Right renal pelvis (tissue), 4 donors: ENCODE results near the gene CLDN3. TPM values are rescaled to one million over a fixed set of nuclear protein-coding genes. Genes with fewer than 3 reads are reported as not detected.

Source experiments
- DNase-seq, 4 donors: peaks; one replicate each; pipeline ENCODE4 v3.0.0-alpha.2; 2013; ENCODE audit warnings: low read depth in 4 of 4, low spot score in 3 of 4, missing footprints in 1 of 4
- polyA plus RNA-seq, 4 donors: library from polyadenylated mRNA; unstranded; fragments of 120-200 nt; gene quantifications; one replicate each; pipeline ENCODE4 v1.2.1, GENCODE V29; 2013; ENCODE audit not compliant: insufficient read length in 4 of 4

Gene CLDN3
- polyA plus RNA-seq, 4 donors = 32.9 to 69.5 (median 42.5) TPM

- DNase-seq = no peak
Observed at GRCh38 chr7:73773700-73774517, 3.8 kb upstream of the CLDN3 start.

GRCh38 chr7:73770860-73771670, 995 bp upstream of the CLDN3 start:
- no peak for DNase-seq

DNA sequence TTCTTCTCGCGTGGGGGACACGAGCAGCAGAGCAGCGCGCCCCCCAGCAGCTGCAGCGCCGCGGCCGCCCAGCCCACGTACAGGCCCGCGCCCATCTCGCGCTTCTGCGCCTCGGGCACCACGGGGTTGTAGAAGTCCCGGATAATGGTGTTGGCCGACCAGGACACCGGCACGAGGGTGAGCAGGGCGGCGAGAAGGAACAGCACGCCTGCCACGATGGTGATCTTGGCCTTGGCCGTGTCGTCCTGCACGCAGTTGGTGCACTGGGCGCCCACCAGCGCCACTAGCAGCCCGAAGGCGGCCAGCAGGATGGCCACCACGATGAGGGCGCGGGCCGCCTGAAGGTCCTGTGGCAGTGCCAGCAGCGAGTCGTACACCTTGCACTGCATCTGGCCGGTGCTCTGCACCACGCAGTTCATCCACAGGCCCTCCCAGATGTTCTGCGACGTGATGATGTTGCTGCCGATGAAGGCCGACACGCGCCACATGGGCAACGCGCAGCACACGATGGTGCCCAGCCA, 529 bp downstream of the CLDN3 start:
- no peak for DNase-seq

DNA sequence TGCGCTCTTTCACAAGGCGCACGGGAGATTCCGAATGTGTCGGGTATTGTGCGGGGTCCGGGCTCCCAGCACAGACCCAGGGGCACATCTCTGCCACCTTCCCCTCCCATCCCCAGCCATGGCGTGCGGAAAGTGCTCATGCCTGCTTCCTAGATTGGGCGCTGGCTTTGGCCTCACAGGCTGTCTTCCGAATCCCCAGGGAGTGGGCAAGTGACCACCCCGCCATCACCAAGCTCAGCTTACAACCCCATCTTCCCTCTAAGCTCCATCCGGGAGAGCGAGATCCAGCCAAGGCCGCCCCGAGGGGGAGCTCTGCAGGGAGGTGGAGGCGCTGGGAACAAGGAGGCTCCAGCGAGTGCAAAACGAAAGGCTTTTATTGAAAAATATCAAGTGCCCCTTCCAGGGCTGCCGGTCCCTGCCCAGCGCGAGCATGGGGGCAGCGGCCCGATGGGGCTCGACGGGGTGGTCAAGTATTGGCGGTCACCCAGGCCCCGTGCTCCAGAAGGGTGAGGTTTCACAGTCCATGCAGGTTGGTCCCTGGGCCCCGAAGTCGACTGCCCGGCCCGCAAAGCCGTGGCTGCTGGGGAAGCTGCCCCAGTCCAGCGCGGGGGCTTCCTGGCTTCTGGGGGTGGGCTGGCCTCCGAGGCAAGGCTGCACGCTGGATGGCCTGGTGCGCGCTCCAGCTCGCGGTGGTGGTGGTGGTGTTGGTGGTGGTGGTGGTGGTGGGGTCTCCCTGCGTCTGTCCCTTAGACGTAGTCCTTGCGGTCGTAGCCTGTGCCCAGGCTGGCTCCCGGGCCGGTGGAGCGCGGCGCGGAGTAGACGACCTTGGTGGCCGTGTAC, 1.2 kb downstream of the CLDN3 start:
- DNase-seq = no peak

GRCh38 chr7:73766556-73767229, 3.4 kb downstream of the CLDN3 start:
- no peak for DNase-seq

- DNase-seq = no peak
Observed at GRCh38 chr7:73762659-73762999, 7.4 kb downstream of the CLDN3 start.

- DNase-seq = no peak
Observed at GRCh38 chr7:73761854-73762658, 8.0 kb downstream of the CLDN3 start.

DNA sequence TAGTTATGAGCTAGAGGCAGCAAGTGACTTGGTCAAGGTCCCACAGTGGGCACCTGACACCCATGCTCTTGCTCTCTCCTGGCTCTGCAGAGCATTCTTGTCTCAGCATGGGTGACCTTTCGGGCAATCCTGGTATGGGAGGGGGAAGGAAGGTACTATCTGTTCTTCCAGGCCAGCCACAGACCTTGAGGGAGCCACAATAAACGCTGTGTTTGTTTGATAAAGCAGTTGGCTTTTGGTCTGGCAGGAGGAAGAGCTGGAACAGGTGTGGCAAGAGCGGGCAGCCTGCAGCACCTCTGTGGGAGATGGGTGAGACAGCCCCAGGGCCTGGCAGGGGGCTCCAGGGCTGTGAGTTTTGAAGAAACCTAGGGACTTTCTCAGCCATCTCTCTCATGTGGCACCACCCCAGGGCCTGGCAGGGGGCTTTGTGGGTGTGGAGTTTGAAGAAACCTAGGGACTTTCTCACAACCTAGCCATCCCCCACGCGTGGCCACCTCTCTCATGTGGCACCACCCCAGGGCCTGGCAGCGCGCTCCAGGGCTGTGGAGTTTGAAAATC, 11.4 kb downstream of the CLDN3 start:
- no peak for DNase-seq

DNA sequence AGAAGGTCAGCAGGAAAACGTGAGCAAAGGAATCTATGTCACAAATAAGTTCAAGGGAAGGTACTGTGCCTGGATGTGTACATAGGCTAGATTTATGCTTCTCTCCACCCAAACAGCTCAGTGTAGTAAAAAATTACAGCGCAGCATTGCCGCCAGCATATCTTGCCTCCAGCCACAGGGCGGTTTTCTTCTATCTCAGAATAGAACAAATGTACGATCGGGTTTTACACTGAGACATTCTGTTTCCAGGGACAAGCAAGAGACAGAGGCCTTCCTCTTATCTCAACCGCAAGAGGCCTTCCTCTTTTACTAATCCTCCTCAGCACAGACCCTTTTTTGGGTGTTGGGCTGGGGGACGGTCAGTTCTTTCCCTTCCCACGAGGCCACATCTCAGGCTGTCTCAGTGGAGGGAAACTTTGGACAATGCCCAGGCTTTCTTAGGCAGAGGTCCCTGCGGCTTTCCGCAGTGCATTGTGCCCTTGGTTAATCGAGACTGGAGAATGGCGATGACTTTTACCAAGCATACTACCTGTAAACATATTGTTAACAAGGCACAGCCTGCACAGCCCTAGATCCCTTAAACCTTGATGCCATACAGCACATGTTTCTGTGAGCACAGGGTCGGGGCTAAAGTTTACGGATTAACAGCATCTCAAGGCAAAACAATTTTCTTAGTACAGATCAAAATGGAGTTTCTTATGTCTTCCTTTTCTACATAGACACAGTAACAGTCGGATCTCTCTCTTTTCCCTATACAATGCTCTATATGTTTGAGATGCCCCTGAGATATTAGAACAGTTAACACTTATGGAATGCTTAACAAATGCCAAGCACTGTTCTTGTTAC, 19.9 kb downstream of the CLDN3 start:
- DNase-seq = no peak

DNA sequence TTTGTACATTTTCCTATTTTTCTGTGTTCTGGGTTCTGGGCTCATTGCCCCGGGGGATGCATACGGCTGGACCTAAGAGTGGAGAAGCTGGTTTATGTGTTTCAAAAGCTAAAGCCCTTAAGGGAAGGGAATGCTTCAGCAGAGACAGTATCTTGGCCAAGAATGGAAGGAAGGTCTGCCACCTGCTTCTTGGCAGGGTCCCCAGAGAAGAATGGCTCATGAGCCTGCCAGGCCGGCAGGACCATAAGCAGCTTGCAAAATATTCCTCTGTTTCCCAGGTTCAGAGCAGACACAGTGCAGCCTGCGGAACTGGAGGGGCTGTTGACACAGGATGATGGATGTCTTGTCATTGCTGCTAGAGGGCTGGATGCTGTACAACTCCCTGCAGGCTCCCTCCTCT, 23.7 kb downstream of the CLDN3 start:
- DNase-seq = no peak

GRCh38 chr7:73742753-73743641, 27.1 kb downstream of the CLDN3 start:
- DNase-seq = peak; percentile 79 to 91 (median 87)

DNA sequence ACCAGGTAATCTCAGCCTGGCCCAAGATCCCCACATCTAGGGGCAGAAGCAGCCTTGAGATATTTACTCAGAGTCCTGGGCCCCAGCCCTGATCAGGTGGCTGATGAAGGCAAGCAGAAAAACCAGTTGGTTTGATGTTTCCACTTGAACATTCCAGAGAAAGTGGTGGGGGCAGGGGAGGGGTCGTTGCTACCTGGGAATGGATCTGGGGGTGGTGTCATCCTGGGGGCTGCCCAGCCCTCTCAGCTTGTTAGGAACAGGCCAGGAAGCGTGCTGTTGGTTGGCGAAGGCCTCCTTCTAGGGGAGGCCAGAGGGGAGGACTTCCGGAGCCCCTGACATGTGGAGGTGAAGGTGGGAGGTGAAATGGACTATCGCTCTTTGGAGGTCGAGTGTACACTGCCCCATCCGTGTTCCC, 27.7 kb downstream of the CLDN3 start:
- DNase-seq = no peak

DNA sequence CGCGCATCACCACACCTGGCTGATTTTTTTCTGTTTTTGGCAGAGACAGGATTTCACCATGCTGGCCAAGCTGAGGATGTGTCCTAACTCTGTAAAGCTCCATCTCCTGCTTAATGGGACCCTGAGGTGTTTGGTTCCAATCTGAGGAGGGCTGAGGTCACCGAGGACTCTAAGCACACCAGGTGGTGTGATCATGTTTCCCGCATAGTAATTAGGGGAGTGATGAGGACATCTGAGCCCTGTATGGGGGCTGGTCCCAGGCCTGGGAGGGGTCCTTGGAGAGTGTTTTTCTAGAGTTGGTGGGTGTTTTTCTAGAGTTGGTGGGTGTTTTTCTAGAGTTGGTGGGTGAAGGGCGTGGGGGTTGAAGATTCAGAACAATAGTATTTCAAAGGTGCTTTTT, 28.5 kb downstream of the CLDN3 start:
- DNase-seq = no peak

GRCh38 chr7:73740771-73741170, 29.3 kb downstream of the CLDN3 start:
- no peak for DNase-seq

GRCh38 chr7:73740212-73740611, 29.9 kb downstream of the CLDN3 start:
- DNase-seq = no peak

GRCh38 chr7:73739387-73739767, 30.7 kb downstream of the CLDN3 start:
- no peak for DNase-seq
